Stimulated activated naive CD8-positive, alpha-beta T cell treated with anti-CD3 and anti-CD28 coated beads, Interleukin-15, Interleukin-2, amounts not matched to agents 100 ng/mL and 50 ng/mL, for 24 hours (primary cell): ENCODE measurements around the gene ALDH1A1.

Experiments
- H3K27ac Mint-ChIP-seq: one replicate; pipeline ENCODE4 v1.8.0; 2021; ENCODE audit warnings: mild to moderate bottlenecking, mixed read lengths
- H3K27me3 Mint-ChIP-seq: one replicate; pipeline ENCODE4 v1.8.0; 2021; ENCODE audit warnings: mixed read lengths
- H3K36me3 Mint-ChIP-seq: one replicate; pipeline ENCODE4 v1.8.0; 2021; ENCODE audit warnings: low read depth, mixed read lengths
- H3K4me1 Mint-ChIP-seq: one replicate; pipeline ENCODE4 v1.8.0; 2021; ENCODE audit warnings: low read depth, mixed read lengths
- H3K4me3 Mint-ChIP-seq: one replicate; pipeline ENCODE4 v1.8.0; 2021; ENCODE audit warnings: mild to moderate bottlenecking, mixed read lengths
- H3K9me3 Mint-ChIP-seq: one replicate; pipeline ENCODE4 v1.8.0; 2021; ENCODE audit warnings: mixed read lengths

The ALDH1A1 gene

GRCh38 chr9:72955571-72955970 lies 2.7 kb upstream of the ALDH1A1 start:
- Mint-ChIP-seq H3K4me1 (peaks cover 14% of the 10 kb centered on the region), H3K27ac (no peak overlapping the region), H3K36me3 (no peaks in the 10 kb centered on the region), H3K9me3 (peaks cover 7% of the 10 kb centered on the region), H3K4me3 (no peak overlapping the region), H3K27me3 (peaks cover 20% of the 10 kb centered on the region)

- no peak overlapping the region for H3K27ac Mint-ChIP-seq
- H3K36me3 Mint-ChIP-seq = no peaks in the 10 kb centered on the region
- peaks cover 14% of the 10 kb centered on the region for H3K4me1 Mint-ChIP-seq
- peaks cover 7% of the 10 kb centered on the region for H3K9me3 Mint-ChIP-seq
- H3K27me3 Mint-ChIP-seq = peaks cover 24% of the 10 kb centered on the region
- H3K4me3 Mint-ChIP-seq = no peak overlapping the region
These were observed 2.2 kb upstream of the ALDH1A1 start for GRCh38 chr9:72955126-72955455.

GRCh38 chr9:72954431-72955125 lies 1.7 kb upstream of the ALDH1A1 start:
- Mint-ChIP-seq H3K9me3 (peaks cover 5% of the 10 kb centered on the region), H3K4me1 (peaks cover 14% of the 10 kb centered on the region), H3K27ac (no peak overlapping the region), H3K36me3 (no peaks in the 10 kb centered on the region), H3K27me3 (peaks cover 29% of the 10 kb centered on the region), H3K4me3 (no peak overlapping the region)

GRCh38 chr9:72952381-72952690 lies 517 bp downstream of the ALDH1A1 start:
- Mint-ChIP-seq H3K27ac (no peak overlapping the region), H3K36me3 (no peaks in the 10 kb centered on the region), H3K9me3 (no peaks in the 10 kb centered on the region), H3K4me1 (peaks cover 14% of the 10 kb centered on the region), H3K4me3 (no peak overlapping the region), H3K27me3 (peaks cover 40% of the 10 kb centered on the region)

- peaks cover 14% of the 10 kb centered on the region for H3K4me1 Mint-ChIP-seq
- no peaks in the 10 kb centered on the region for H3K9me3 Mint-ChIP-seq
- no peak overlapping the region for H3K4me3 Mint-ChIP-seq
- peaks cover 40% of the 10 kb centered on the region for H3K27me3 Mint-ChIP-seq
- H3K36me3 Mint-ChIP-seq = no peaks in the 10 kb centered on the region
- H3K27ac Mint-ChIP-seq = no peak overlapping the region
These were observed 1.1 kb downstream of the ALDH1A1 start for GRCh38 chr9:72951520-72952380.

GRCh38 chr9:72950875-72951442 lies 1.9 kb downstream of the ALDH1A1 start:
- no peaks in the 10 kb centered on the region for H3K9me3 Mint-ChIP-seq
- no peak overlapping the region for H3K27ac Mint-ChIP-seq
- H3K27me3 Mint-ChIP-seq = peaks cover 40% of the 10 kb centered on the region
- no peak overlapping the region for H3K4me3 Mint-ChIP-seq
- peaks cover 14% of the 10 kb centered on the region for H3K4me1 Mint-ChIP-seq
- no peaks in the 10 kb centered on the region for H3K36me3 Mint-ChIP-seq

- peaks cover 14% of the 10 kb centered on the region for H3K4me1 Mint-ChIP-seq
- no peak overlapping the region for H3K4me3 Mint-ChIP-seq
- no peaks in the 10 kb centered on the region for H3K36me3 Mint-ChIP-seq
- H3K27me3 Mint-ChIP-seq = peaks cover 40% of the 10 kb centered on the region
- H3K9me3 Mint-ChIP-seq = no peaks in the 10 kb centered on the region
- H3K27ac Mint-ChIP-seq = no peak overlapping the region
These were observed 2.9 kb downstream of the ALDH1A1 start for GRCh38 chr9:72949918-72950325.

- no peaks in the 10 kb centered on the region for H3K36me3 Mint-ChIP-seq
- H3K27me3 Mint-ChIP-seq = peaks cover 40% of the 10 kb centered on the region
- H3K9me3 Mint-ChIP-seq = no peaks in the 10 kb centered on the region
- no peak overlapping the region for H3K27ac Mint-ChIP-seq
- peaks cover 14% of the 10 kb centered on the region for H3K4me1 Mint-ChIP-seq
- no peak overlapping the region for H3K4me3 Mint-ChIP-seq
These were observed 3.6 kb downstream of the ALDH1A1 start for GRCh38 chr9:72949244-72949582.

- Mint-ChIP-seq H3K9me3 (no peaks in the 10 kb centered on the region), H3K27ac (no peak overlapping the region), H3K4me1 (peaks cover 14% of the 10 kb centered on the region), H3K36me3 (no peaks in the 10 kb centered on the region), H3K27me3 (peaks cover 42% of the 10 kb centered on the region), H3K4me3 (no peak overlapping the region)
These were observed 4.1 kb downstream of the ALDH1A1 start for GRCh38 chr9:72948575-72949243.

GRCh38 chr9:72947984-72948465 lies 4.8 kb downstream of the ALDH1A1 start:
- Mint-ChIP-seq H3K27ac (no peak overlapping the region), H3K4me1 (peaks cover 8% of the 10 kb centered on the region), H3K9me3 (no peaks in the 10 kb centered on the region), H3K4me3 (no peak overlapping the region), H3K27me3 (peaks cover 43% of the 10 kb centered on the region), H3K36me3 (no peaks in the 10 kb centered on the region)

- no peaks in the 10 kb centered on the region for H3K9me3 Mint-ChIP-seq
- H3K4me3 Mint-ChIP-seq = no peak overlapping the region
- no peaks in the 10 kb centered on the region for H3K36me3 Mint-ChIP-seq
- H3K27me3 Mint-ChIP-seq = peaks cover 33% of the 10 kb centered on the region
- H3K4me1 Mint-ChIP-seq = no peaks in the 10 kb centered on the region
- H3K27ac Mint-ChIP-seq = no peak overlapping the region
These were observed 6.0 kb downstream of the ALDH1A1 start for GRCh38 chr9:72946821-72947220.

- H3K4me1 Mint-ChIP-seq = no peaks in the 10 kb centered on the region
- H3K27ac Mint-ChIP-seq = no peak overlapping the region
- H3K27me3 Mint-ChIP-seq = peaks cover 28% of the 10 kb centered on the region
- no peak overlapping the region for H3K4me3 Mint-ChIP-seq
- no peaks in the 10 kb centered on the region for H3K9me3 Mint-ChIP-seq
- H3K36me3 Mint-ChIP-seq = no peaks in the 10 kb centered on the region
These were observed 6.5 kb downstream of the ALDH1A1 start for GRCh38 chr9:72946318-72946717.

GRCh38 chr9:72945391-72945790 lies 7.5 kb downstream of the ALDH1A1 start:
- H3K4me3 Mint-ChIP-seq = no peak overlapping the region
- H3K27me3 Mint-ChIP-seq = peaks cover 23% of the 10 kb centered on the region
- H3K36me3 Mint-ChIP-seq = no peaks in the 10 kb centered on the region
- H3K4me1 Mint-ChIP-seq = no peaks in the 10 kb centered on the region
- H3K9me3 Mint-ChIP-seq = no peaks in the 10 kb centered on the region
- H3K27ac Mint-ChIP-seq = no peak overlapping the region

- no peak overlapping the region for H3K4me3 Mint-ChIP-seq
- no peak overlapping the region for H3K27ac Mint-ChIP-seq
These were observed 8.9 kb downstream of the ALDH1A1 start for GRCh38 chr9:72943844-72944462.

GRCh38 chr9:72942451-72942850 lies 10.4 kb downstream of the ALDH1A1 start:
- Mint-ChIP-seq H3K9me3 (no peaks in the 10 kb centered on the region), H3K27me3 (peaks cover 4% of the 10 kb centered on the region), H3K36me3 (no peaks in the 10 kb centered on the region), H3K4me3 (no peak overlapping the region), H3K27ac (no peak overlapping the region), H3K4me1 (no peaks in the 10 kb centered on the region)

More at GRCh38 chr9:72943844-72944462, 8.9 kb downstream of the ALDH1A1 start:
- no peaks in the 10 kb centered on the region for H3K9me3 Mint-ChIP-seq
- H3K4me1 Mint-ChIP-seq = no peaks in the 10 kb centered on the region
- no peaks in the 10 kb centered on the region for H3K36me3 Mint-ChIP-seq
- peaks cover 12% of the 10 kb centered on the region for H3K27me3 Mint-ChIP-seq
